Lower lobe of right lung (tissue), 2 donors: ENCODE results near the gene GRIK1. TPM values are rescaled to one million over a fixed set of nuclear protein-coding genes. Genes with fewer than 3 reads are reported as not detected.

Experiments used
- ATAC-seq, 2 donors: fragments of 200-7000 bp; cut with Tn5 transposase; one replicate each; pipeline ENCODE4 v1.9.1; 2020 to 2022; ENCODE audit warnings: mild to moderate bottlenecking in 2 of 2, moderate library complexity in 2 of 2
- DNase-seq: peaks from one replicate; pipeline ENCODE4 v3.0.0-alpha.2; 2020
- H3K27ac ChIP-seq: fragments of 200-600 bp; one replicate; pipeline ENCODE4 v1.8.0; 2022
- H3K27me3 ChIP-seq: fragments of 200-600 bp; one replicate; pipeline ENCODE4 v1.8.0; 2022; ENCODE audit warnings: low read depth
- H3K36me3 ChIP-seq: fragments of 200-600 bp; one replicate; pipeline ENCODE4 v1.8.0; 2022; ENCODE audit warnings: mild to moderate bottlenecking
- H3K4me1 ChIP-seq: fragments of 200-600 bp; one replicate; pipeline ENCODE4 v1.8.0; 2022
- H3K4me3 ChIP-seq: fragments of 200-600 bp; one replicate; pipeline ENCODE4 v1.8.0; 2022; ENCODE audit warnings: mild to moderate bottlenecking
- H3K9me3 ChIP-seq: fragments of 200-600 bp; one replicate; pipeline ENCODE4 v1.8.0; 2022
- intact Hi-C: fragments of 100-400 bp; cut with DNase I; formaldehyde crosslinking; loops from one replicate; pipeline ENCODE4 v1.11.0; 2022
- total RNA-seq: library from RNA; stranded (reverse); fragmentation: NEBNext Ultra II Directional; extraction: Animal tissue kit (Norgen Biotek cat#: 25700); gene quantifications from one replicate; pipeline ENCODE4 v1.2.1, GENCODE V29; 2021
- TF ChIP-seq, protein P1 (sequence below): fragments of 200-600 bp; IDR thresholded peaks from one replicate; pipeline ENCODE4 v1.8.0; 2022; ENCODE audit warnings: antibody characterized with exemption, mild to moderate bottlenecking
- donor health status: DM: no; HTN: yes; CAD: no; lungs with severe emphysema.

The GRIK1 gene
- total RNA-seq, 1 donor from 2014 or later = not detected

DNA sequence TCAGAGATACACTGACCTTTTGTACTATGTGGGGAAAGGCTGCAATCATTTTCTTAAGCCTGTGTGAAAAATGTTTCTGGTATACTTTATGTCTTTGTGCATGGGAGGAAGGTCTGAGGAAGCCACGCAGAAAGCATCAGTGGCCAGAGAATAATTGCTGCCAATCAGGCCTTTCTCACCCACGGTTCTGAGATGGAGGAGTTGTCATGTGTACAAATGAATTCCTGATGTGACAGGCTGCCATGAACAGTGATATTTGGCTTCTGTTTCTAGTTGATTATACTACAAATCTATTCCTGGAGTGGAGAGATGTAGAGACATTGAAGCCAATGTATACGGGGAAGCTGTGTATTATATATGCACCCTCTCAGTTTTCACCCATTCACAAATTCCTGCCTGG lies 142.6 kb downstream of the GRIK1 start:
- DNase-seq (no peak), ATAC-seq (no peak)
- TF ChIP-seq, protein P1, sequence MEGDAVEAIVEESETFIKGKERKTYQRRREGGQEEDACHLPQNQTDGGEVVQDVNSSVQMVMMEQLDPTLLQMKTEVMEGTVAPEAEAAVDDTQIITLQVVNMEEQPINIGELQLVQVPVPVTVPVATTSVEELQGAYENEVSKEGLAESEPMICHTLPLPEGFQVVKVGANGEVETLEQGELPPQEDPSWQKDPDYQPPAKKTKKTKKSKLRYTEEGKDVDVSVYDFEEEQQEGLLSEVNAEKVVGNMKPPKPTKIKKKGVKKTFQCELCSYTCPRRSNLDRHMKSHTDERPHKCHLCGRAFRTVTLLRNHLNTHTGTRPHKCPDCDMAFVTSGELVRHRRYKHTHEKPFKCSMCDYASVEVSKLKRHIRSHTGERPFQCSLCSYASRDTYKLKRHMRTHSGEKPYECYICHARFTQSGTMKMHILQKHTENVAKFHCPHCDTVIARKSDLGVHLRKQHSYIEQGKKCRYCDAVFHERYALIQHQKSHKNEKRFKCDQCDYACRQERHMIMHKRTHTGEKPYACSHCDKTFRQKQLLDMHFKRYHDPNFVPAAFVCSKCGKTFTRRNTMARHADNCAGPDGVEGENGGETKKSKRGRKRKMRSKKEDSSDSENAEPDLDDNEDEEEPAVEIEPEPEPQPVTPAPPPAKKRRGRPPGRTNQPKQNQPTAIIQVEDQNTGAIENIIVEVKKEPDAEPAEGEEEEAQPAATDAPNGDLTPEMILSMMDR = no peak
- Histone ChIP-seq H3K27ac (no peak overlapping the region), H3K27me3 (no peaks in the 10 kb centered on the region), H3K9me3 (no peaks in the 10 kb centered on the region), H3K36me3 (no peaks in the 10 kb centered on the region), H3K4me1 (no peaks in the 10 kb centered on the region), H3K4me3 (no peak overlapping the region)
- intact Hi-C loops = no loop called here

DNA sequence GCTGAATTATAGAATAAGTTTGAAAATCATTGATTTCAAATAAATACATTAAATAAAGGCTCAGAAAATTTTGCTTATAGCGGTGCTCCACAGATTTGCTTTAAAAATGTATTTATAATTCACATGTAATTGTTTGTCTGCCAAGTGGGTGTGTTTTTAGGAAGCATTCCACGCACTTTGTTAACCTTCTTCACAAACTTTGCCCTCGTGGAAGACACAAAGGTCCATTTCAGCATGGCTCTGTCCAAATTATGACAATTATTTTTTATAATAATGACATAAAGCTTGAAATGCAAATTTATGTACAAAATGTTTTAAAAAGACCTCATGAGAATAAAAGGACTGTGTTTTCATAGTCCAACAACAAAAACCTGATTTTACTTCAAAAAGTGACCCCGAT lies 146.1 kb downstream of the GRIK1 start:
- H3K4me1 ChIP-seq = no peaks in the 10 kb centered on the region
- H3K9me3 ChIP-seq = no peaks in the 10 kb centered on the region
- H3K27me3 ChIP-seq = no peaks in the 10 kb centered on the region
- H3K4me3 ChIP-seq = no peak overlapping the region
- intact Hi-C loops = no loop called here
- TF ChIP-seq, protein P1 = no peak
- H3K36me3 ChIP-seq = no peaks in the 10 kb centered on the region
- DNase-seq = no peak
- no peak for ATAC-seq
- no peak overlapping the region for H3K27ac ChIP-seq

DNA sequence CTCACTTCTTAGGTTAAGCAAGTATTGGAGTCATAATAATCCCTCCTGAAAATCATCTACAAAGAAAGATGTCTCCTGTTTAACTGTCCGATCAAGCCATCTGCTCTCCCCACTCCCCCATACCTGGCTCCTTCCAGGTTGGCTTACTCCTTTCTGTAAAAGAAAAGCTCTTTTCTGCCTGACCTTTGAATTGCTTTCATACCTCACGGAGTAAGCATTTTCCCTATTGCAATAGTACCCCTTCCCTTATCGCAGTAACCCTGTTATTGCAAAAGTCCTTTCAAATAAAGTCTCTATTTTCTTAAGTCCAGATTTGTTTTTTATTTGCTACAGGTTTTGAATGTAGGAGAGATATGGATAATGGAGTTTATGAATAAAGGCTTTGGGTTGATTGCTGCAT lies 150.4 kb downstream of the GRIK1 start:
- H3K27ac ChIP-seq = no peak overlapping the region

DNA sequence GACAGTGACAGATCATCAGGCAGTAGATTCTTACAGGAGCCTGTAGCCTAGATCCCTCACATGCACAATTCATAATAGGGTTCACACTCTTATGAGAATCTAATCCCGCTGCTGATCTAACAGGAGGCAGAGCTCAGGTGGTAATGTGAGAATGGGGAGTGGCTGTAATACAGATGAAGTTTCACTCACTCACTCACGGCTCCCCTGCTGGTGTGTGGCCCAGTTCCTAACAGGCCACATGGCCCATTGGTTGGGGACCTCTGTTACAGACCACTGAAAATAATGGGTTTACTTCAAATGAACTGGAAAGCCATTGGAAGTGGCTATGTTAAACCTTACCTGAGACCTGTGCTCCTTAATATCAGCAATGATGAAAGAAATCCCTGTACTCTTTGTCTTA lies 151.0 kb downstream of the GRIK1 start:
- no peak for ATAC-seq
- H3K4me1 ChIP-seq = no peaks in the 10 kb centered on the region
- TF ChIP-seq, protein P1 = no peak
- intact Hi-C loops = no loop called here
- H3K27ac ChIP-seq = no peak overlapping the region
- H3K4me3 ChIP-seq = no peak overlapping the region
- H3K36me3 ChIP-seq = no peaks in the 10 kb centered on the region
- no peaks in the 10 kb centered on the region for H3K9me3 ChIP-seq
- DNase-seq = no peak
- peaks cover 4% of the 10 kb centered on the region for H3K27me3 ChIP-seq

More for the DNA sequence above, 150.4 kb downstream of the GRIK1 start:
- peaks cover 4% of the 10 kb centered on the region for H3K27me3 ChIP-seq
- no peak for ATAC-seq
- DNase-seq = no peak
- no peaks in the 10 kb centered on the region for H3K36me3 ChIP-seq
- no peaks in the 10 kb centered on the region for H3K4me1 ChIP-seq
- no peaks in the 10 kb centered on the region for H3K9me3 ChIP-seq
- TF ChIP-seq, protein P1 = no peak
- H3K4me3 ChIP-seq = no peak overlapping the region
- intact Hi-C loops = no loop called here

DNA sequence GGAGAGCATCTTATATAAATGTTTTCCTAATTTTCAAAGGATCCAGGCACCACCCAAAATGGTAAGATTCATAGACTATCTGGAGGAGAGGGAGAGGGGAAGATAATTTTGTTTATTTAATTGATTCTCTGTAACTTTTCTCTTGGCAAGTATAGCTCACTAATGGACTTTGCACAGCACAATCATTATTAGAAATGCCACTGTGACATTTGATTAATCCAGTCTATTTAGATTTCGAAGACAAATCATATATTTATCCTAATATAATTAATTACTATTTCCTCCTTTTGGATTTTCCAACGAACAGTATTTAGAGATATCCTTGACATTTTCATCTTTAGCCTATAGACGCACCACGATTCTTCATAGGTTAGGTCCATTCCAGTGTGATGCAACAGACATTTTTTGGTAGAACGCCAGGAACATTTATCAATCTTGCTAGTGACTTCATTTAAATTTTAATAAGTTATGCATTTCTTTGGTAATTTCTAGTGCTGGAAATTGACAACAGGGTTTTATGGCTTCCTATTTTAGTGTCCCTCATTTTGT lies 152.4 kb downstream of the GRIK1 start:
- DNase-seq = no peak
- no peak for ATAC-seq
- Histone ChIP-seq H3K27me3 (peaks cover 4% of the 10 kb centered on the region), H3K9me3 (no peaks in the 10 kb centered on the region), H3K27ac (no peak overlapping the region), H3K36me3 (no peaks in the 10 kb centered on the region), H3K4me3 (no peak overlapping the region), H3K4me1 (no peaks in the 10 kb centered on the region)
- intact Hi-C loops = no loop called here
- TF ChIP-seq, protein P1 = no peak
